Measurements from ENCODE around the gene CEP72. TPM values are rescaled to one million over a fixed set of nuclear protein-coding genes. Genes with fewer than 3 reads are reported as not detected.
A peak's percentile ranks its signal among the peaks of the same experiment; 100 is the strongest.

The CEP72 gene
- total RNA-seq, 1 donor, result 3.3 TPM

- TF ChIP-seq CTCF (IDR thresholded peaks at IDR 0.05; ENCODE audit: extremely low read depth, low read depth, low read length), result no peak
- Histone ChIP-seq H4K20me1 (ENCODE audit: insufficient read depth, low read length) (no peaks in the 10 kb centered on the region), H3K27ac (ENCODE audit: low read depth, low read length) (no peak overlapping the region), H3K36me3 (ENCODE audit: insufficient read depth, low read length) (no peaks in the 10 kb centered on the region), H3K4me1 (ENCODE audit: insufficient read depth, low read length) (no peaks in the 10 kb centered on the region), H3K79me2 (ENCODE audit: insufficient read depth, low read length) (no peaks in the 10 kb centered on the region), H3K27me3 (ENCODE audit: insufficient read depth, low read length) (peaks cover 52% of the 10 kb centered on the region), H3K4me3 (ENCODE audit: insufficient read depth, low read length) (no peak overlapping the region), H2AFZ (ENCODE audit: low read length) (no peak overlapping the region), H3K9me3 (ENCODE audit: low read depth, low read length) (no peaks in the 10 kb centered on the region), H3K4me2 (ENCODE audit: insufficient read depth, low read length) (no peak overlapping the region)
- DNase-seq (ENCODE audit: insufficient read length, low spot score, missing footprints), result no peak
Measured at GRCh38 chr5:589173-589572, 23.0 kb upstream of the CEP72 start.

- Histone ChIP-seq H3K27me3 (ENCODE audit: insufficient read depth, low read length) (peaks cover 53% of the 10 kb centered on the region), H3K4me3 (ENCODE audit: insufficient read depth, low read length) (no peak overlapping the region), H3K36me3 (ENCODE audit: insufficient read depth, low read length) (no peaks in the 10 kb centered on the region), H3K4me1 (ENCODE audit: insufficient read depth, low read length) (no peaks in the 10 kb centered on the region), H4K20me1 (ENCODE audit: insufficient read depth, low read length) (no peaks in the 10 kb centered on the region), H3K79me2 (ENCODE audit: insufficient read depth, low read length) (no peaks in the 10 kb centered on the region), H3K4me2 (ENCODE audit: insufficient read depth, low read length) (no peak overlapping the region), H3K27ac (ENCODE audit: low read depth, low read length) (no peak overlapping the region), H2AFZ (ENCODE audit: low read length) (no peak overlapping the region), H3K9me3 (ENCODE audit: low read depth, low read length) (no peaks in the 10 kb centered on the region)
- DNase-seq (ENCODE audit: insufficient read length, low spot score, missing footprints), result no peak
- TF ChIP-seq CTCF (IDR thresholded peaks at IDR 0.05; ENCODE audit: extremely low read depth, low read depth, low read length), result no peak
Measured at GRCh38 chr5:589588-589987, 22.6 kb upstream of the CEP72 start.

- Histone ChIP-seq H3K4me3 (ENCODE audit: insufficient read depth, low read length) (no peak overlapping the region), H3K36me3 (ENCODE audit: insufficient read depth, low read length) (no peaks in the 10 kb centered on the region), H4K20me1 (ENCODE audit: insufficient read depth, low read length) (no peaks in the 10 kb centered on the region), H2AFZ (ENCODE audit: low read length) (no peak overlapping the region), H3K27ac (ENCODE audit: low read depth, low read length) (no peak overlapping the region), H3K4me2 (ENCODE audit: insufficient read depth, low read length) (no peak overlapping the region), H3K4me1 (ENCODE audit: insufficient read depth, low read length) (no peaks in the 10 kb centered on the region), H3K79me2 (ENCODE audit: insufficient read depth, low read length) (no peaks in the 10 kb centered on the region), H3K9me3 (ENCODE audit: low read depth, low read length) (no peaks in the 10 kb centered on the region), H3K27me3 (ENCODE audit: insufficient read depth, low read length) (peaks cover 56% of the 10 kb centered on the region)
- no peak for TF ChIP-seq CTCF (IDR thresholded peaks at IDR 0.05; ENCODE audit: extremely low read depth, low read depth, low read length)
- DNase-seq (ENCODE audit: insufficient read length, low spot score, missing footprints), result peak; percentile 81
Measured at GRCh38 chr5:590346-590745, 21.8 kb upstream of the CEP72 start.

GRCh38 chr5:591746-592145 is 20.4 kb upstream of the CEP72 start:
- Histone ChIP-seq H3K79me2 (ENCODE audit: insufficient read depth, low read length) (no peaks in the 10 kb centered on the region), H3K4me3 (ENCODE audit: insufficient read depth, low read length) (no peak overlapping the region), H3K27me3 (ENCODE audit: insufficient read depth, low read length) (peaks cover 62% of the 10 kb centered on the region), H3K36me3 (ENCODE audit: insufficient read depth, low read length) (no peaks in the 10 kb centered on the region), H3K27ac (ENCODE audit: low read depth, low read length) (no peak overlapping the region), H3K4me2 (ENCODE audit: insufficient read depth, low read length) (no peak overlapping the region), H4K20me1 (ENCODE audit: insufficient read depth, low read length) (no peaks in the 10 kb centered on the region), H2AFZ (ENCODE audit: low read length) (no peak overlapping the region), H3K9me3 (ENCODE audit: low read depth, low read length) (no peaks in the 10 kb centered on the region), H3K4me1 (ENCODE audit: insufficient read depth, low read length) (no peaks in the 10 kb centered on the region)
- TF ChIP-seq CTCF (IDR thresholded peaks at IDR 0.05; ENCODE audit: extremely low read depth, low read depth, low read length), result no peak
- no peak for DNase-seq (ENCODE audit: insufficient read length, low spot score, missing footprints)

Data from osteoblast (primary cell).